Bronchial epithelial cell (primary cell): ENCODE measurements around the gene IQSEC1. TPM values are rescaled to one million over a fixed set of nuclear protein-coding genes. Genes with fewer than 3 reads are reported as not detected.

Experiments used
- DNase-seq: peaks from one replicate; pipeline ENCODE4 v3.0.0-alpha.2; 2010; ENCODE audit warnings: low read depth
- FAIRE-seq: peaks from 2 replicates; lab custom pipeline; 2011; peaks lifted over from hg19 to GRCh38; lab: Jason Lieb, UNC
- H3K27me3 ChIP-seq: 2 replicates; pipeline ENCODE4 v1.5.1; 2011; ENCODE audit warnings: low read length; ENCODE audit not compliant: control insufficient read depth, insufficient read depth
- H3K36me3 ChIP-seq: 2 replicates; pipeline ENCODE4 v1.5.1; 2011; ENCODE audit warnings: low read length; ENCODE audit not compliant: control insufficient read depth, insufficient read depth
- H3K4me3 ChIP-seq: 2 replicates; pipeline ENCODE4 v1.5.1; 2011; ENCODE audit warnings: mild to moderate bottlenecking, low read depth, low read length, control low read depth
- CTCF ChIP-seq: IDR thresholded peaks from 2 replicates; pipeline ENCODE4 v1.5.1; 2011; ENCODE audit warnings: mild to moderate bottlenecking, moderate library complexity, low read length, control low read depth, inconsistent platforms; ENCODE audit not compliant: insufficient read depth, severe bottlenecking
- total RNA-seq: library from RNA; depleted of rRNA; stranded (reverse); fragments of >200 nt; gene quantifications from 2 replicates; pipeline ENCODE4 v1.2.1, GENCODE V29; 2014

IQSEC1 gene
- total RNA-seq, 1 donor from 2014 or later, result 6.6 TPM

DNA sequence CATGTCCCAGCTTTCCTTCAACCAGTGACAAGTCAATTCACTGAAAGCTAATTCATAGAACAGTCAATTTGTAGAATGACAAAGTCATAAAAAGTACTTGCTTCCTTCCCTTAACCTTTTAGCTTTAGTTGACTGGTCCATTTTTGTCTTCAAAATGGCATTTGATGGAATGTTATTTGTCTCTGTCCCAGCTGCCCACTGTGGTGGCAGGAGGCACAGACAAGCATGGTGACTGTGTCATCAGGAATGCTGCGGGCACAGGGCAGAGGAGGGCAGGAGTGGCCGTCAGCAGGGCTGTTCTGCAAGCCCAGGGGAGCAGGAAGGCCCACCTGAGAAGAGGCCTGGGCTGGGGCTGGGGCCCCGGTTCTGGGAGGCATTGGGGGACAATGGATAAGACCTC, 10.0 kb downstream of the IQSEC1 start:
- no peak for TF ChIP-seq CTCF
- no peak for FAIRE-seq
- H3K4me3 ChIP-seq, result no peak overlapping the region
- no peaks in the 10 kb centered on the region for H3K36me3 ChIP-seq
- no peak for DNase-seq
- H3K27me3 ChIP-seq, result no peaks in the 10 kb centered on the region

DNA sequence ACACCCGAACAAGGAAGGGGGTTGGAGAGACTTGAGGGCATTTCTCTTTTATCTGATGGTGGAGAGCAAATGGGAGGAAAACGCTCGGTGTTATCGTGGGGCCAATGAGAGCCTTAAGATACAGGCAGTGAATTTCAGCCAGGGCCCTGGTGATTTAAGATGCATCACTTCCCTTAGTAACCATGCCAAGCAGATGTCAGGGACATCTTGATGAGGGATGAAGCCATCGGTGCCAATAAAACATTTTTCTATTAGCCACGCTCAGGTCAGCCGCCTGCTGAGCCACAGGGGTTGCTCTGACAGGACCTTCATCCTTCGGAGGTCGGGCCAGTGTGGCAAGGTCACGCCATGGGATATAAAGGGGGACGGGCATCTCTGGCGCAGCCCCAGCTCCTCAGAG, 10.6 kb downstream of the IQSEC1 start:
- Histone ChIP-seq H3K4me3 (no peak overlapping the region), H3K36me3 (no peaks in the 10 kb centered on the region), H3K27me3 (no peaks in the 10 kb centered on the region)
- no peak for TF ChIP-seq CTCF
- FAIRE-seq (no peak), DNase-seq (no peak)

DNA sequence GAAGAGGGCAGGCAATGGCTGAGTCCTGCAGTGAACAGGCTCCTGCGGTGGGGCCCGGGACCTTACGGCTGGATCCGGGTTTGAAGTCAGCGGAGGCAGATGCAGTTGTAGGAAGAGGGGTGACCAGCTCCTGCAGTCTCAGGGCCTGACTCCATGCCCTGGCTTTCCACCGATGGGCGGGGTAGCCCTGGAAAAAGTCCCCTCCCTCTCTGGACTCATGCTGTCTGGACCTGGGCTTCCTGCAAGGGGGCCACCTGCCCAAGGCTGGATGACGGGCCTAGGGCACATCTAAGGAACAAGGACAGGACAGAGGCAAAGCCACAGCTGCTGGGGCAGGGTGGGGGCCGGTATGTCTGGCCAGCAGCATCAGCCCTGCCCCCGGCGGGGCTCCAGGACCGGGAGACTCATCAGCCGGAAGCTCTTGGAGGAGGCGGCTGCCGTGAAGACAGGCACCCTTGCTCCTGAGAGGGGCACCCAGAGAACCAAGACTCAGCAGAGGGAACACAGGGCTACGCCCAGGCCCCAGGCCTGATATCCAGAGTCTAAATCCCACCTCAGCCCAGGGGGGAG, 12.8 kb downstream of the IQSEC1 start:
- no peak overlapping the region for H3K4me3 ChIP-seq
- DNase-seq (no peak), FAIRE-seq (no peak)
- no peak for TF ChIP-seq CTCF
- no peaks in the 10 kb centered on the region for H3K27me3 ChIP-seq
- no peaks in the 10 kb centered on the region for H3K36me3 ChIP-seq

DNA sequence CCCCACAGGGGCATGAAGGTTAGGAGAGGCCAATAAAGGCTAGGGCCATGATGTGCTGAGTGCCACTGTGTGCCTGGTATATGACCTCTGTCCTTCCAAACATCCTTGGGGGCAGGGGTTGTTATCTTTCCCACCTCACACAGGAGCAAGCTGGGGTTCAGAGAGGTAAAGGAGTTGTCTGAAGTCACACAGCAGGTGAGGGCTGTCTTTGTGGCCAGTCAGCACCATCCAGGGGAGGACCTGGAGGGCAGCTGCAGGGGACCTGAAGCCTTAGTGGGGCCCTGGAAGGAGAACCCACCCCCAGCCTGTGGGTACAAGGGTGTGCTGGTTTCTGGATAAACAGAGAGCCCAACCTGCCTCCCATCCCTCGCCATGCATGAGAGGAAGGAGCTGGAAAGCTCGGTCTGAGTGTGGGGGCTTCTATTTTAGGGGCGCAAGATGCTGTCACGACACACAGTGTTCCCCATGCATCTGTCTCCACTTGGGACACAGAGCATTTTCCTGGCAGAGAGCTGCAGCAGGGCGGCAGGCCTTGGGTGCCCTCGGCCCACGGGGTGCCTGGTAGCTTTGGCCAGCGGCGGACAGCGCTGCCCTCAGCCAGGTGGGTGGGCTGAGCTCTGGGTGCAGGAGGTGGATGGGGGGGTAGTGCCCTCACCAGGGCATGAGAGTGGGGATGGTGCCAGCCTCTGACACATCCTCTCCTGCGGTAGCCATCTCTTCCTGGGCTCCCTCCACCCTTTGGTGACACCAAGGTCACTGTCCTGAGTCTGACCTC, 14.7 kb downstream of the IQSEC1 start:
- FAIRE-seq, result no peak
- no peak for DNase-seq
- no peaks in the 10 kb centered on the region for H3K27me3 ChIP-seq
- no peaks in the 10 kb centered on the region for H3K36me3 ChIP-seq
- no peak overlapping the region for H3K4me3 ChIP-seq
- no peak for TF ChIP-seq CTCF

- Histone ChIP-seq H3K36me3 (no peaks in the 10 kb centered on the region), H3K27me3 (no peaks in the 10 kb centered on the region), H3K4me3 (no peak overlapping the region)
- no peak for TF ChIP-seq CTCF
- DNase-seq (no peak), FAIRE-seq (peak; percentile 87)
Observed at GRCh38 chr3:13057282-13058040, 15.8 kb downstream of the IQSEC1 start.
